Activated CD4-positive, alpha-beta memory T cell treated with anti-CD3 and anti-CD28 coated beads, Interleukin-2, amount 10 ng/mL, durations not matched to agents 7 days and 5 days (primary cell): ENCODE measurements around the gene WDFY2. TPM values are rescaled to one million over a fixed set of nuclear protein-coding genes. Genes with fewer than 3 reads are reported as not detected.

Experiments used
- CTCF ChIA-PET: fragments of 350-600 bp; sonication (Branson Sonifier 250); formaldehyde crosslinking; loops from one replicate; lab custom pipeline; 2021; ENCODE audit warnings: antibody characterized with exemption, inconsistent platforms; lab: Charles Lee
- POLR2A ChIA-PET: fragments of 350-600 bp; sonication (Branson Sonifier 250); formaldehyde crosslinking; loops from one replicate; lab custom pipeline; 2021; ENCODE audit warnings: antibody characterized with exemption; lab: Charles Lee
- DNase-seq: peaks from one replicate; pipeline ENCODE4 v3.0.0-alpha.2; 2020
- H3K27ac Mint-ChIP-seq: one replicate; pipeline ENCODE4 v1.8.0; 2021; ENCODE audit warnings: mild to moderate bottlenecking, mixed read lengths
- H3K27me3 Mint-ChIP-seq: one replicate; pipeline ENCODE4 v1.8.0; 2021; ENCODE audit warnings: mixed read lengths
- H3K36me3 Mint-ChIP-seq: one replicate; pipeline ENCODE4 v1.8.0; 2021; ENCODE audit warnings: low read depth, mixed read lengths
- H3K4me1 Mint-ChIP-seq: one replicate; pipeline ENCODE4 v1.8.0; 2021; ENCODE audit warnings: mixed read lengths
- H3K4me3 Mint-ChIP-seq: one replicate; pipeline ENCODE4 v1.8.0; 2021; ENCODE audit warnings: mild to moderate bottlenecking, mixed read lengths
- H3K9me3 Mint-ChIP-seq: one replicate; pipeline ENCODE4 v1.8.0; 2021; ENCODE audit warnings: mixed read lengths
- total RNA-seq, 2 experiments: library from RNA; stranded (reverse); gene quantifications; one replicate each; pipeline ENCODE4 v1.2.3, GENCODE V29; 2021

Gene WDFY2
- total RNA-seq, 2 experiments from 2014 or later = 12.2 to 14.1 TPM

DNA sequence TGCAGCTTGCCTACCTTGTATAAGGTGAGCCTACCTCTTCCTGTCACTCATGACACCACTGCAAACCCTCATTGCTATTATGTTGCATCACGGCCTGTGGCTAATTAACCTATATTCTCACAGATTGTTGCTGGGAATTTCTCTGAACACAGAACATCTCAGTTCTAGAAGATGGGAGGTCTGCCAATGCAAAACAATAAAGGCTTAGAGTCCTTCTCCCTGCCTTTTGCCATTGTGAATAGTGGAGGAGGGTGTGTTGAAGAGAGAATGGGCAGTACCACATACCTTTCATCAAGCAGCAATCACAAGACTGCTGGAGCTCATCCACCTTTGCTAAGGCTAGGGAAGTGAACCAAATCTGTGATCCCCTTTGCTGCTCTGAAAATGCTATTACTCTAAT is 34.4 kb downstream of the WDFY2 start:
- H3K9me3 Mint-ChIP-seq = no peaks in the 10 kb centered on the region
- ChIA-PET CTCF (no interaction called here), POLR2A (no interaction called here)
- DNase-seq = no peak
- peaks cover 2% of the 10 kb centered on the region for H3K36me3 Mint-ChIP-seq
- peaks cover 26% of the 10 kb centered on the region for H3K4me1 Mint-ChIP-seq
- H3K4me3 Mint-ChIP-seq = no peak overlapping the region
- no peak overlapping the region for H3K27ac Mint-ChIP-seq
- H3K27me3 Mint-ChIP-seq = no peaks in the 10 kb centered on the region

DNA sequence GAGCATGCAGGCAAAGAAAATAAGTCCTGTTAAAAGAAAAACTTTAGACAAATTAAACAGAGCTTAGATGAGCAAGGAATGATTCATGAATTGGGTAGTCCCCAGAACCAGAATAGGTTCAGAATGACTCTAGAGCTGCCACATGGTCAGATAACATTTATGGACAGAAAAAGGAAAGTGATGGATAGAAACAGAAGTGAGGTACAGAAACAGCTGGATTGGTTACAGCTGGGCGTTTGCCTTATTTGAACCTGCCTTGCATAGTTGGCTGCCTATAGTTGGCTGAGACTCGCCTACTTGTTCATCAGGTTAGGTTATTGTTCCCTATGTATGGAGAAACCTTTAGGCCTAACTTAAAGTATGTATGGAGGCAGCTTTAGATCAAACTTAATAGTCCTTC is 35.4 kb downstream of the WDFY2 start:
- Mint-ChIP-seq H3K27ac (no peak overlapping the region), H3K4me3 (no peak overlapping the region), H3K9me3 (no peaks in the 10 kb centered on the region), H3K4me1 (peaks cover 28% of the 10 kb centered on the region), H3K36me3 (peaks cover 2% of the 10 kb centered on the region), H3K27me3 (no peaks in the 10 kb centered on the region)
- no peak for DNase-seq
- ChIA-PET POLR2A (interaction anchor here (1.0 kb wide), 1 partner anchor 167 kb away, joined by 3 read pairs; the partner anchor contains the start of gene INTS6), CTCF (no interaction called here)

GRCh38 chr13:51620165-51620983 is 36.1 kb downstream of the WDFY2 start:
- CTCF ChIA-PET = no interaction called here
- Mint-ChIP-seq H3K9me3 (no peaks in the 10 kb centered on the region), H3K27ac (no peak overlapping the region), H3K27me3 (no peaks in the 10 kb centered on the region), H3K4me3 (no peak overlapping the region), H3K36me3 (peaks cover 2% of the 10 kb centered on the region), H3K4me1 (peaks cover 26% of the 10 kb centered on the region)
- no peak for DNase-seq
- POLR2A ChIA-PET = interaction anchor here (1.0 kb wide), 1 partner anchor 167 kb away, joined by 3 read pairs; the partner anchor contains the start of gene INTS6

DNA sequence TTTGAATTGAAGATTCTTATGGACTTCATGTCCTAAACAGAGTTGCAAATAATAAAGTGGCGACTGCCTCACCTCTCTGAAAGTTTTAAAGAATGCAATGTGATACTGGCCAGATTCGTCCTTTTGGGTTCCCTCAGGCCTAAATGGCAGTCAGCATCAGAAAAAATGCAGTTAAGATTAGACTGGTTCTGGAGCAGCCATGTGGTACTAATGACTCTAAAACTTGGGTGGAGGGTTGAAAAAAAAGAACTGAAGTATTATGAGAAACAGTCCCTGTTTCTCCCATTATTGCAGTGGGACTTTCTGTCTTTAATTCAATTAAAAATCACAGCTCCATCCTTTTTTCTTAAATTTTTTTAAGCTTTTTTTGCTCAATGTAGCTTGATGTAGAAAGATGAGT is 37.3 kb downstream of the WDFY2 start:
- CTCF ChIA-PET = no interaction called here
- Mint-ChIP-seq H3K4me3 (no peak overlapping the region), H3K27ac (no peak overlapping the region)

GRCh38 chr13:51623473-51623872 is 39.2 kb downstream of the WDFY2 start:
- DNase-seq = no peak
- no peak overlapping the region for H3K4me3 Mint-ChIP-seq
- POLR2A ChIA-PET = interaction anchor here (0.6 to 0.9 kb wide), 3 partner anchors 89 to 172 kb away, joined by 3 read pairs; partner anchors contain the start of gene INTS6
- no peak overlapping the region for H3K27ac Mint-ChIP-seq
- H3K36me3 Mint-ChIP-seq = no peaks in the 10 kb centered on the region
- no peaks in the 10 kb centered on the region for H3K9me3 Mint-ChIP-seq
- CTCF ChIA-PET = no interaction called here
- H3K4me1 Mint-ChIP-seq = peaks cover 26% of the 10 kb centered on the region
- no peaks in the 10 kb centered on the region for H3K27me3 Mint-ChIP-seq

More for the DNA sequence above, 37.3 kb downstream of the WDFY2 start:
- POLR2A ChIA-PET = no interaction called here
- H3K4me1 Mint-ChIP-seq = peaks cover 26% of the 10 kb centered on the region
- no peak for DNase-seq
- no peaks in the 10 kb centered on the region for H3K9me3 Mint-ChIP-seq
- peaks cover 2% of the 10 kb centered on the region for H3K36me3 Mint-ChIP-seq
- H3K27me3 Mint-ChIP-seq = no peaks in the 10 kb centered on the region

DNA sequence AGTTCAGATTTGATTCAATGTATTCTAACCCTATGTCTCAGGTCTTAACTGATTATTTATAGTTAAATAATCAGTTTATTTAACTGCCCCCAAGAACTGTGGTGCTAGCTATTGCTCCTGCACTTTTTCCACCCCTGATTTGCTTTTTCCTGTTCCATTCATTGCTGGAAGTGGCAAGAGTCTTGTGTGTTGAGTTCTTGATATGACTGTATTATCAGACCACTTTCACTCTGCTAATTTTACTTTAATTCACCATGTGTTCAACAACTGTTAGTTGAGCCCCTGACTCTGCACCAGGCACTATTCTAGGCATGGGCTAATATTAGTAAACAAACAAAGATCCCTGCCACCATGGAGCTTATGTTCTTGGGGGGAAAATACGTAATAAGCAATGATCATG is 39.9 kb downstream of the WDFY2 start:
- ChIA-PET POLR2A (interaction anchor here (1.0 kb wide), 1 partner anchor 38 kb away, joined by 3 read pairs; no protein-coding TSS in a partner anchor), CTCF (interaction anchor here (0.6 kb wide), 1 partner anchor 18 kb away, joined by 4 read pairs; no protein-coding TSS in a partner anchor)
- no peak overlapping the region for H3K4me3 Mint-ChIP-seq
- no peaks in the 10 kb centered on the region for H3K9me3 Mint-ChIP-seq
- DNase-seq = no peak
- no peaks in the 10 kb centered on the region for H3K36me3 Mint-ChIP-seq
- no peaks in the 10 kb centered on the region for H3K27me3 Mint-ChIP-seq
- H3K27ac Mint-ChIP-seq = no peak overlapping the region
- peaks cover 22% of the 10 kb centered on the region for H3K4me1 Mint-ChIP-seq

GRCh38 chr13:51624695-51625345 is 40.6 kb downstream of the WDFY2 start:
- no peak overlapping the region for H3K27ac Mint-ChIP-seq
- no peaks in the 10 kb centered on the region for H3K27me3 Mint-ChIP-seq
- H3K4me3 Mint-ChIP-seq = no peak overlapping the region
- no peaks in the 10 kb centered on the region for H3K9me3 Mint-ChIP-seq
- peaks cover 20% of the 10 kb centered on the region for H3K4me1 Mint-ChIP-seq
- H3K36me3 Mint-ChIP-seq = no peaks in the 10 kb centered on the region
- ChIA-PET CTCF (interaction anchor here (0.6 kb wide), 1 partner anchor 17 kb away, joined by 4 read pairs; no protein-coding TSS in a partner anchor), POLR2A (interaction anchor here (1.0 kb wide), 1 partner anchor 39 kb away, joined by 3 read pairs; no protein-coding TSS in a partner anchor)
- no peak for DNase-seq

DNA sequence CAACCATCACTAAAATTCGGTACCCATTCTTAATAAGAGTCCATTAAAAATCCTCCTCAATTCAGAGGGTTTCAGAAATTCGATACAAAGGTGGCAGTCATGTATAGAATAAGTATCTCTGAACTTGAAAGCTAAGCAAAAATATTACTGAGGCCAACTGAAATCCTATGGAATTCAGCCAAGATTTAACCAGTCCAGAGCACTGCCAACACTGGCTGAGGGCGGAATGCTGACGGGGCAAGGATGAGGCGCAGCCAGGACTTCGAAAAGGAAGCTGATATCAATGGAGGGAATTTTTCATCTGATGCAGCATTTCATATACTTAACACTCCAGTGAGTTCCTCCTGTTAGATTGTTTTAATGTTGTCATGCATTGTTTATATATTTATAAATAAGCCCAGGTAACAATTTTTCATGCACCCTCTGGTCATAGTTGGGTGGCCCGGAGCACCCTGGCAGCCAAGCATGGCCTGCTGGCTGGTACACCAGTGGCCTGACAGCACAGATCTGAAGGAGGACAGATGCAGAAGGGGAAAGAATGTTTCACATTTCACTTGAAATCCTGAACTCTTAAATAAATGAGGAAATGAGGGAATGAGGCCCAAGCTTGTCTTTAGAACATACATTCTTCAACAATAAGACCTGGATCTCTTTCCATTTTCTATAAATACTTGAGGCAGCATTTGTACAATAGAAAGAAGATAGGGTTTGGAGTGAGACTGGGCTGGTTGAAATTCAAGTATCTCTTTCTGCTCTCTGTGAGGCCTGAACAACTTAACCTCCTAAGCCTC is 41.5 kb downstream of the WDFY2 start:
- no peak overlapping the region for H3K4me3 Mint-ChIP-seq
- POLR2A ChIA-PET = interaction anchor here (1.0 kb wide), 2 partner anchors 40 to 172 kb away, joined by 3 to 4 read pairs; no protein-coding TSS in a partner anchor

DNA sequence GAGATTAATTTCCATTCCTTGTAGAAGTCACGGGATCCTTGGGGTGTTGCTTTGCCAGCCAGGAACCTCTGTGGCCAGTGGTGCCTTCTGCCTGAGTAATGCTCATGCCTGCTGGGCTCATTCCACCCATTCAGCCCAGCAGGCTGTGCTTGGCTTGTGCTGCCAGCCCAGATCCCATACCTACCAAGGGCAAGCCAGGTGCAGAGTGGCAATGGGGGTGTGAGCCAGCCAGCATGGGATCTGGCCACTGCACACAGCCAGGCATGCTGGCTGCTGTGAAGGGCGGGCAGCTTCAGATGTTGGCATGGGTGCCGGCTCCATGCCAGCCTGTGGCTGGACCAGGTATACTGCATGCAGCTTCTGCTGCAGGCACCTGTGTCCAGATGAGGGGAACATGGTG is 42.5 kb downstream of the WDFY2 start:
- ChIA-PET CTCF (no interaction called here), POLR2A (no interaction called here)
- H3K27ac Mint-ChIP-seq = no peak overlapping the region
- DNase-seq = no peak
- no peak overlapping the region for H3K4me3 Mint-ChIP-seq
- H3K4me1 Mint-ChIP-seq = peaks cover 21% of the 10 kb centered on the region
- H3K9me3 Mint-ChIP-seq = no peaks in the 10 kb centered on the region
- no peaks in the 10 kb centered on the region for H3K27me3 Mint-ChIP-seq
- no peaks in the 10 kb centered on the region for H3K36me3 Mint-ChIP-seq

More for the DNA sequence above, 41.5 kb downstream of the WDFY2 start:
- Mint-ChIP-seq H3K4me1 (peaks cover 21% of the 10 kb centered on the region), H3K9me3 (no peaks in the 10 kb centered on the region), H3K27me3 (no peaks in the 10 kb centered on the region), H3K27ac (no peak overlapping the region), H3K36me3 (no peaks in the 10 kb centered on the region)
- CTCF ChIA-PET = no interaction called here
- no peak for DNase-seq

GRCh38 chr13:51628059-51628852 is 44.0 kb downstream of the WDFY2 start:
- Mint-ChIP-seq H3K4me3 (no peak overlapping the region), H3K4me1 (peaks cover 16% of the 10 kb centered on the region), H3K27ac (no peak overlapping the region), H3K27me3 (no peaks in the 10 kb centered on the region), H3K9me3 (no peaks in the 10 kb centered on the region), H3K36me3 (no peaks in the 10 kb centered on the region)
- ChIA-PET CTCF (interaction anchor here (1.4 kb wide), 1 partner anchor 10 kb away, joined by 3 read pairs; no protein-coding TSS in a partner anchor), POLR2A (no interaction called here)
- DNase-seq = no peak

DNA sequence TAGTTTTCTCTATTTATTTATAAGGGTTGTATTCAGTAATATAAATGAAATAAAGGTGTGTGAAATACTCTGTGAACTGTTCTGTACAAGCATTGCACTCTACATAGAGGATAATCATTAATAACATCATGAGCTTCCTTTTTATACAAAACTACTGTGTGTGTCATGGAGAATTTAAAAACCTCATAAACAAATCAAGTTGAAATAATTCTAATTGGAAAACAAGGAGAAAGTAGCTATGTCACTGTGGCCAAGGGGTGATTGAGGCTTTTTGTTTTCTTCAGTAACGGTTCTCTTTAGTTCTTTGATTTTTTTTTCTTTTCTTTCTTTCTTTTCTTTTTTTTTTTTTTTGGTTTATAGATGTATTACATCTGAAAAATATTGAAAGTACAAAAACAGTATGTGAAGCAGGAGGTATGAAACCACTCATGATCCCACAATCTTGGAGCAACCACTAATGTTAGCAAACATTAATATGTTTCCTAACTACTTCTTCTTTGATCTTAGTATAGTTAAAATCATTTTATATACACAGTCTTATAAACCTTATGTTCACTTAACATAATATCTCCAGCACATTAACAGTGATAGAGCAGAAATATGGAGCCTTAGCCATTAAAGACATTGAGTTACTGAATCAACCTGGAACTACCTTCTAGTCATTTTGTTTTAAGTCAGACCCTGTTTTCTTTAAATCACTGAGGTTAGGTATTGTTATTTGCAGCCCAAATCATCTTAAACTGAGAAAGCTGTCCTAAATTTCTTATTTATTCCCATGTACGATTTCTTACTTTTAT is 45.4 kb downstream of the WDFY2 start:
- no peak overlapping the region for H3K4me3 Mint-ChIP-seq
- peaks cover 2% of the 10 kb centered on the region for H3K36me3 Mint-ChIP-seq
- H3K27ac Mint-ChIP-seq = no peak overlapping the region
- H3K9me3 Mint-ChIP-seq = peaks cover 2% of the 10 kb centered on the region
- H3K4me1 Mint-ChIP-seq = peaks cover 8% of the 10 kb centered on the region
- H3K27me3 Mint-ChIP-seq = no peaks in the 10 kb centered on the region
- ChIA-PET CTCF (no interaction called here), POLR2A (no interaction called here)
- DNase-seq = no peak
